MCF 10A (cell line): ENCODE measurements around the gene RNF112. TPM values are rescaled to one million over a fixed set of nuclear protein-coding genes. Genes with fewer than 3 reads are reported as not detected.

Source experiments
- BruUV-seq: library from RNA; stranded (reverse); fragments of 400-500 nt; replicated peaks from 2 replicates; lab custom pipeline; 2021; lab: Mats Ljungman, UMichigan
- CTCF ChIA-PET: fragments of 300-600 bp; sonication (Branson Sonifier 250); formaldehyde crosslinking; extraction: SDS; loops from one replicate; lab custom pipeline; 2021; ENCODE audit warnings: antibody characterized with exemption, inconsistent platforms; lab: Yijun Ruan, JAX
- POLR2A ChIA-PET: fragments of 300-600, 350-650 bp; sonication (Branson Sonifier 250); formaldehyde crosslinking; extraction: SDS; loops from one replicate; lab custom pipeline; 2020; ENCODE audit warnings: antibody characterized with exemption, inconsistent platforms; lab: Yijun Ruan, JAX
- DNase-seq: peaks from one replicate; pipeline ENCODE4 v3.0.0-alpha.2; 2018; ENCODE audit not compliant: unreplicated experiment
- H3K27ac Mint-ChIP-seq: one replicate; pipeline ENCODE4 v1.8.0; 2022; ENCODE audit warnings: mild to moderate bottlenecking, low read depth, mixed read lengths; ENCODE audit not compliant: unreplicated experiment
- H3K27me3 Mint-ChIP-seq: one replicate; pipeline ENCODE4 v1.8.0; 2022; ENCODE audit warnings: mixed read lengths; ENCODE audit not compliant: insufficient read depth, unreplicated experiment
- H3K36me3 Mint-ChIP-seq: one replicate; pipeline ENCODE4 v1.8.0; 2022; ENCODE audit warnings: mild to moderate bottlenecking, moderate library complexity, mixed read lengths; ENCODE audit not compliant: insufficient read depth, unreplicated experiment
- H3K4me1 Mint-ChIP-seq: one replicate; pipeline ENCODE4 v1.8.0; 2022; ENCODE audit warnings: mixed read lengths; ENCODE audit not compliant: insufficient read depth, unreplicated experiment
- H3K4me3 Mint-ChIP-seq: one replicate; pipeline ENCODE4 v1.8.0; 2022; ENCODE audit warnings: mild to moderate bottlenecking, moderate library complexity, mixed read lengths; ENCODE audit not compliant: unreplicated experiment
- H3K9me3 Mint-ChIP-seq: one replicate; pipeline ENCODE4 v1.8.0; 2022; ENCODE audit warnings: mixed read lengths; ENCODE audit not compliant: unreplicated experiment
- CTCF ChIP-seq: fragments of 200-600 bp; IDR thresholded peaks from one replicate; pipeline ENCODE4 v1.8.0; 2022; ENCODE audit warnings: antibody characterized with exemption, mild to moderate bottlenecking; ENCODE audit not compliant: unreplicated experiment
- intact Hi-C: fragments of 100-400 bp; cut with micrococcal nuclease; formaldehyde crosslinking; loops from 2 replicates; pipeline ENCODE4 v1.14.1; 2022
- total RNA-seq: library from RNA; stranded (reverse); gene quantifications from 2 replicates; pipeline ENCODE4 v1.2.3, GENCODE V29; 2022

RNF112 gene
- total RNA-seq, 1 experiment from 2014 or later, result not detected

GRCh38 chr17:19424934-19425868, 14.2 kb downstream of the RNF112 start:
- no peaks in the 10 kb centered on the region for H3K4me1 Mint-ChIP-seq
- H3K27ac Mint-ChIP-seq, result no peak overlapping the region
- CTCF ChIA-PET, result interaction anchor here (0.6 to 2.7 kb wide), 6 partner anchors 14 to 693 kb away, joined by 3 to 16 read pairs (median 4); no protein-coding TSS in a partner anchor
- no peak for TF ChIP-seq CTCF
- H3K36me3 Mint-ChIP-seq, result no peaks in the 10 kb centered on the region
- H3K9me3 Mint-ChIP-seq, result no peaks in the 10 kb centered on the region
- no peak for DNase-seq
- POLR2A ChIA-PET, result interaction anchor here (0.6 to 1.6 kb wide), 6 partner anchors 8 to 1405 kb away, joined by 3 to 5 read pairs (median 4); partner anchors contain the start of gene MAPK7
- no peaks in the 10 kb centered on the region for H3K27me3 Mint-ChIP-seq
- BruUV-seq, result no TSS peak
- no peak overlapping the region for H3K4me3 Mint-ChIP-seq
- intact Hi-C loops, result no loop called here

GRCh38 chr17:19426631-19427030, 15.6 kb downstream of the RNF112 start:
- H3K27ac Mint-ChIP-seq, result no peak overlapping the region
- no peak overlapping the region for H3K4me3 Mint-ChIP-seq
- H3K9me3 Mint-ChIP-seq, result no peaks in the 10 kb centered on the region
- H3K4me1 Mint-ChIP-seq, result no peaks in the 10 kb centered on the region
- ChIA-PET POLR2A (no interaction called here), CTCF (interaction anchor here (2.7 kb wide), 1 partner anchor 21 kb away, joined by 16 read pairs; no protein-coding TSS in a partner anchor)
- DNase-seq, result no peak
- no TSS peak for BruUV-seq
- TF ChIP-seq CTCF, result no peak
- no peaks in the 10 kb centered on the region for H3K27me3 Mint-ChIP-seq
- intact Hi-C loops, result no loop called here
- no peaks in the 10 kb centered on the region for H3K36me3 Mint-ChIP-seq

- no peak for TF ChIP-seq CTCF
- Mint-ChIP-seq H3K9me3 (no peaks in the 10 kb centered on the region), H3K36me3 (no peaks in the 10 kb centered on the region), H3K27me3 (no peaks in the 10 kb centered on the region), H3K4me1 (no peaks in the 10 kb centered on the region), H3K4me3 (no peak overlapping the region), H3K27ac (no peak overlapping the region)
- POLR2A ChIA-PET, result no interaction called here
- CTCF ChIA-PET, result no interaction called here
- no peak for DNase-seq
- no TSS peak for BruUV-seq
- intact Hi-C loops, result no loop called here
Observed at GRCh38 chr17:19431691-19432090, 20.7 kb downstream of the RNF112 start.

GRCh38 chr17:19433255-19433654, 22.2 kb downstream of the RNF112 start:
- Mint-ChIP-seq H3K9me3 (no peaks in the 10 kb centered on the region), H3K4me3 (no peak overlapping the region), H3K36me3 (no peaks in the 10 kb centered on the region), H3K4me1 (no peaks in the 10 kb centered on the region), H3K27ac (no peak overlapping the region), H3K27me3 (no peaks in the 10 kb centered on the region)
- BruUV-seq, result no TSS peak
- CTCF ChIA-PET, result interaction anchor here (0.8 to 2.4 kb wide), 3 partner anchors 14 to 165 kb away, joined by 3 to 10 read pairs (median 4); partner anchors contain the start of gene B9D1
- intact Hi-C loops, result no loop called here
- DNase-seq, result no peak
- POLR2A ChIA-PET, result interaction anchor here (1.0 kb wide), 1 partner anchor 9 kb away, joined by 5 read pairs; no protein-coding TSS in a partner anchor
- no peak for TF ChIP-seq CTCF
